CD4-positive, alpha-beta T cell treated with Interleukin-15 for 1 hour (primary cell): ENCODE data around the gene ACTR1A.

ENCODE experiments used
- DNase-seq: peaks from one replicate; pipeline ENCODE4 v3.0.0-alpha.2; 2020

The ACTR1A gene

DNA sequence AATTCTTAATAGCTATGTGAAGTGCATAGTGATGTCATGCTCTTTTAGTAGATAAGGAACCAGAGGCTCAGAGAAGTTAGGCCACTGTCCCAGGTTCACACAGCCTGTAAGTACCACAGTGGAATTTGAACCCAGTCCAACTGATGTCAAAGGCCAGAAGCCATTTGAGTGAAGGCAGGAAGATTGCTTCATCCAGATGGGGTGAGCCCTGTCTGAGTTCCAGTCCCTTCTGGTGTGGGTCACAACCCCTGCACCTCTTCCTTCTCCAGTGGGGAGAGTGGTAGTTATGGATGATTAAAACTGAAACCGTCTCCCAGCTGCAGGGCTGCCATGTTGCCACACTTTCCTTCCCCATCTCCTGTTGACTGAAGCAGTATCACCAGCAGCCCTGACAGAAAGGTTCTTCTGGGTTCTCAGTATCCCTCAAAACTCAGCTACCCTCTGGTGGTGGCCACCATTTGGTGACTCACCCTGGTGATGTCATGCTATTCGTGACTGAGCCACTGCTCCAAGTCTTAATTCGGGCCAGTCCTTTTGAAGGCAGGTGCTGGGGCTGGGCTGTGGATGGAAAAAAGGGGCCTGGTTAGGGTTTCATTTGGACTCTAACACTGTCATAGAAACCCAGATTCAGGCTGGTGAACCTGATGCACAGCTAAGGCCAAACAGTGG is 49.7 kb downstream of the ACTR1A start:
- peak; percentile 76 for DNase-seq

DNA sequence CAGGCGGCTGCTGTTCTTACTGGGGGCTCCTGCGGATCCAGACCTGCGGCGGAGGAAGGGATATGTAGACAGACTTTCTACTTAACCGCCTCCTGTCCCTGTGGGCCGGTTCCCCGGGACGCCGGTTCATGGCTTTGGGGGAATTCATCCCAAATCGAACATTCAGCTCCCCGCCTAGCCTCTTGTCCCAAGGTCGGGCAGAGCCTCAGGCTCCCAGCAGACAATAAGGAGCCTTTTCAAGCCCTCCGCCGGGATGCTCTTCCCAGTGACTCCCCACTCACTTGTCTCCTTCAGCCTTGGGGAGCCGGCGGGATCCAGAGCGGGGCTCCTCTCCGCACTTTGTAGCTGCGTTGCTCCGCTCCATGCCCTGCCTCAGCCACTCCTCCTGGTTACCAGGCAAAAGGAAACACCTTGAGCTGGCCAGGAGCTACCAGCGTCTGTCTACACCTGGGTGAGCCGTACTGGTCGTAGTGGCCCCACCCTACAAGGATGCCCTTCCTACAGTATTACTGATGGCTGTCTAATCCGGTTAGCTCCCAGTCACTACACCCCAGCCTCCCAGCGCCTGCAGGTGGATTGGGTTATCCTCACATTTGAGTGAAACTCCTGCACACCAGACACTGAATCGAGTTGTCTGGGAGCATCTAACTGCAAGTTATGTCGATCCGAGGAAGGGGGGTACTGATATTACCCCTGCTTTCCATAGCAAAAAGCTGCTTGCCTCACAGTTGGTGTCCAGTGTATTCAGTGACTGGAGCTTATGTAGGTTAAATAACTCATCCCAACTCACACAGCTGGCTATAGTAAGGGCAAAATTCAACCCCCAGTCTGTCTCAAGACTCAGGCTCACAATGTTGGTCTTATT is 51.2 kb downstream of the ACTR1A start, which contains the start of gene C10orf95:
Gene C10orf95, minus strand, starts transcription at position 439 of the 865 bp plus-strand sequence. CDS start 450 bp downstream, outside the sequence.
- no peak for DNase-seq

DNA sequence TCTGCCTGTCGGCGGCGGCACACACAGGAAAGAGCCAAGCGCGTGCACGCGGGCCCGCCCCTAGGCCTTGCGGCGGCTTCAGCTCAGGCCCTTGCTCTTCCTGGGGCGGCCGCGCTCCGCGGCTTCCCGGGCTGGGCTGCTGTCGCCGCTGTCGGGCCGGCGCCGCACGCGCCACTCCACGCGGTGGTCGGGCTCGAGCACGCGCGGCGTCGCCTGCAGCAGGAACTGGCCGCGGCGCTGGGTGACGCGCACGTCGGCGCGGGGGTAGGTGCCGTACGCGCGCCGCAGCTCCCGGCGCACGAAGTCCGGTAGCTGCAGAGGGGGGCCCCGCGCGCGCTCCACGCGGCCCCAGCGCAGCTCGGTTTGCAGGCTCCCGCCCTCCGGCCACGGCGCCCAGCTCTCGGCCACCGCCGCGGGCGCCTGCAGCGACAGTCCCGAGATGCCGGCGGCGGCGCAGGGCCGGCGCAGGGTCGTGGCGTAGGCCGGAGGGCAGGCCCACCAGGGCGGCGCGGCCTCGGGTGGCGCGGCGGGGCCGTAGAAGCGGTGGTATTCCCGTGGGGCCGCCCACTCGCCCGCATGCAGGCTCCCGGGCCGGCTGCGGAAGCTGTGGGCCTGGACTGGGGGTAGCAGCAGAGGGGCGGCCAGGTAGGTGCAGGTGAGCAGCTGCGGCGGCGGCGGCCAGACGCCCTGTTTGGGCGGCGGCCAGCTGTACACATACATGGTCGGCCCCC is 52.0 kb downstream of the ACTR1A start:
- peak; percentile 94 for DNase-seq

DNA sequence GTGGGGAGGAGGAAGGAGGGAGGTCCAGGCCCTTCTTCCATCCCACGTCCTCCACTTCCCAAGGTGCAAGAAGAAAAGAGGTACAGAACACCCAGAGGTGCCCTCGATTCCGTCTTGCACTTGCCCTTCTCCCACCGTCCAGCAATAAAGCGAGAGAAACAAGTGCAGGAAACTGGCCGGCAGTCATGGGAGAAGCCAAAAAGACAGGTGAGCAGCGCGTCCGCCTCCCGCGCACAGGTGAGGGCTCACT is 52.5 kb downstream of the ACTR1A start:
- no peak for DNase-seq

DNA sequence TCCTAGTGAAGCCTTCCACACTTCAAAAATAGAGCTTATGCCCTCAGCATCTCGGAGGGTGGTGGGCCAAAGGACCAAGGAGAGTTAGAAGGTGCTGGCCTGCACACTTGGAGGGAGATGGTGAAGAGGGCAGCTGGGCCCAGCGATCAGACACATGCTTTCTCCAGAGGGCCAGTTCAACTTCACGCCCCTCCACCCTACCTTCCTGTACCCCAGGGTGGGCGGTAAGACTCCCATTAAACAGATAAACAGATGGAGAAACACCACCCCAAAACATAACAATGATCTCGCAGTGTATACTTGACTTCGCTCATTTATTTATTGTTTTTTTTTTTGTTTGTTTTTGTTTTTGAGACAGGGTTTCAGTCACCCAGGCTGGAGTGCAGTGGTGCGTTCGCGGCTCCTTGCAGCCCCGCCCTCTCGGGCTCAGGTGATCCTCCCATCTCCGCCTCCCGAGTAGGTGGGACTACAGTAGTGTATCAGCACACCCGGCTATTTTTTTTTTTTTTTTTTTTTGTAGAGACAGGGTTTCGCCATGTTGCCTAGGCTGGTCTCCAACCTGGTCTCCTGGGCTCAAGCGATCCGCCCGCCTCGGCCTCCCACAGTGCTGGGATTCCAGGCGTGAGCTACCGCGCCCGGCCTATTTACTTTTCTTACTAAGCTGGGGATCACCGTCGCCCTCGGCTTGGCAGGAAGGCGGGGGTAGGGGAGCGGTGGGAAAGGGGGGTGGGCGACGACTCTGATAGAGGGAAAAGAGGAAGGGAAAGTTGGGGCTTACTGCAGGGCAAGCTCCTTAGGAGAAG is 53.0 kb downstream of the ACTR1A start:
- DNase-seq: peak; percentile 91

DNA sequence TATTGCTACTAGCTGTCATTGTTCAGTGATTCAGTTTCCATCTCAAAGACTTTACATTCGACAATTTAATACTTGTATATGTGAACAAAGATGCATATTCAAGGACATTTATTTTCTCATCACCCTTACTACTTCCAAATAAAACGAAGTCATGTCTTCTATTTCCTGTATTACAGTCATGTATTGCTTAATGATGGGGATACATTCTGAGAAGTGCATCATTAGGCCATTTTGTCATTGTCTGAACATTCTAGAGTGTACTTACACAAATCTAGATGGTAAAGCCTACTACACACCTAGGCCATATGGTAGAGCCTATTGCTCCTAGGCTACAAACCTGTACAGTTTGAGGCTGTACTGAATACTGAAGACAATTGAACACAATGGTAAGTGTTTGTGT is 57.7 kb downstream of the ACTR1A start:
- DNase-seq: no peak

DNA sequence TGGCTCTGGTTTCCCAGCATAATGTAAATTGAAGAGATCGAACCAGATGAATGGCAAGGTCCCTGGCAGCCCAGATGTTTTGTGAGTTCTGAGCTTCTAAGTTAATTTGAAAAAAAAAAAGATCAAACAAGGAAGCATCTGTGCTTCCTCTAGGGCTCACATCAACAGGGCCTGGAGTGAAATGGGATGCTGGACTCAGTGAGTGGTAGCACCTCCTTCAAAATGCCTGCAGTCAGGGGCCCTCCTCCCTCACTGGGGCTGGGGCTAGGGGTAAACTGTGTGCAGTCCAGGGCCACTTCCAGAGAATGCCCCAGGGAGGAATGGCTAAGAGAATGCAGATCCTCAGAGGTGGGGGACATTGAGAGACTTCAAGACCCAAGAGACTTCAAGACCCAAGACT is 64.1 kb downstream of the ACTR1A start:
- no peak for DNase-seq

DNA sequence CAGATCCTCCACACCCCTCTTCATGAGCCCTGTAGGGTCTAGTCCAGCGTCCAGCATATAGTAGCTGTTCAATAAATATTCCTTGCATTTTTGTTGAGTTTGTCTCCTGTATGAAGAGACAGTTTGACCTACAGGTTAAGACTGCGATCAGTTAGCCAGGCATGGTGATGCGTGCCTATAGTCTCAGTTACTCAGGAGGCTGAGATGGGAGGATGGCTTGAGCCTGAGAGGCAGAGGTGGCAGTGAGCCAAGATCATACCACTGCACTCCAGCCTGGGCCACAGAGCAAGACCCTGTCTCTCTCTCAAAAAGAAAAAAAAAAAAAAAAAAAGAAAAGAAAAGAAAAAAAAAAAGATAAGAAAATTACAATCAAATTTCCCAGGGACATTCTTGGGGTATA is 65.0 kb downstream of the ACTR1A start:
- no peak for DNase-seq

DNA sequence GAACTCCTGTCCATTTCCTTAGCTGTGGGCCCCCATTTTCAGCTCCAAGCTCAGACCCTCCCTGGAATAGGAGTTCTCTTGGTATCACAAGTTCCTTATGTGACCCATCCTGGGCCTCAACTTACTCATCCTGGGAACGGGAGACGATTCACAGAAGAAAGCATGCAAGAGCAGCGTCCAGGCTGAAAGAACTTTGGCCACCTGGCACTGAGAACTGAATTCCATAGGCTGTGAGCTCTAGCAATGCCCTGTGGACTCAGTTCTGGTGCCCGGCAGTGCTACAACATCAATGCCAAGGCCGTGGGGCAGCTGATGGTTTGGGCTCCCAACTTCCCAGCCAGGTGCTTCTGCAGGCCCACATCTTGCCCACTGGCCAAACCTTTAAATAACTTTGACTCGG is 66.2 kb downstream of the ACTR1A start:
- no peak for DNase-seq

DNA sequence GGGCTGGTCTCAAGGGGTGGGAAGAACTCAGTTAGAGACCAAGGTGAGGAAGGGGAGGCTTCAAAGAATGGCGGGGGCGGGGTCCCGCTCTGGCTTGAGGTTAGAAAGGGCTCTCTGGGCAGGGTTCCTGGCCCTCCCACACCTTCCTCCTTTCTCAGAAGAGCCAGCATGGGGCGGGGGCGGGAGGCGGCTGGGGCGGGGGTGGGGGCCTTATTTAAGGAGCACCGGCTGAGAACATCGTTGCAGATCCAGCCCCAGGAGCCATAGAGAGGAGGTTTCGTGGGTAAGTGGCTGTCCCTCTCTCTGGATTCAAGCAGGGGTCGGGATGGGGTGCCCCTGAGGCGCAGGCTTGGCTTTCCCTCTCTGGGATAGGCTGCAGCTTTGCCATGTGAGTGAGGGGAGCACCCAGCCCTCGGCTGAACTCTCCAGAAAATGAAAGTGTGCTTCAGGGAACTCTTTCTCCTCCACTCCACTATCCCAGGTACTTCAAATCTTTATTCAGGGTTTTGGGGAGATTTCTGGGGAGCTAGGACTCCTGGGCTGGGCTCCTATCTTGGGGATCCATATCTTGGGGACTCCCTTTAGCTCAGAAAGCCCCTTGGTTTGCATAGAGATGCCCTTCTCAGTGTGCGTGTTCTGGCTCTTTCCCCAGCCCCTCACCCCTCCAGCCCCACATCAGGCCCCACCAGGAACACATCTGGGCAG is 66.8 kb downstream of the ACTR1A start:
- no peak for DNase-seq

DNA sequence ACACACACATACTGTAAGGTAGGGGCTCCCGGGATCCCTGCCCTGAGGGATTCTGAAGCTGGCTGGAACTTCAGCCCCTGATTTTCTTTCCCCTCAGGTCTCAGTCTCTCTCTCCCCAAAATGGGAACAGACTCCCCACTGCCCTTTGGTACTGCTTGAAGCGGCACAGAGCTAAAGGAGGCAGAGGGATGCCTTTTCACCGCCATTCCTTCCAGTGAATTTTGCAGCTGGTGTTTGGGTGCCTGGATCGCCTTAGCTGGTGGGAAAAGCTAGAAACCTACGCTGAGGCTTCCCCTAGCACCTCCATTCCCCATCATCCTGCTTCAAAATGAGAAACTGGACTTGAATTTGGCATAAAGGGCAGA is 67.4 kb downstream of the ACTR1A start:
- DNase-seq: no peak

DNA sequence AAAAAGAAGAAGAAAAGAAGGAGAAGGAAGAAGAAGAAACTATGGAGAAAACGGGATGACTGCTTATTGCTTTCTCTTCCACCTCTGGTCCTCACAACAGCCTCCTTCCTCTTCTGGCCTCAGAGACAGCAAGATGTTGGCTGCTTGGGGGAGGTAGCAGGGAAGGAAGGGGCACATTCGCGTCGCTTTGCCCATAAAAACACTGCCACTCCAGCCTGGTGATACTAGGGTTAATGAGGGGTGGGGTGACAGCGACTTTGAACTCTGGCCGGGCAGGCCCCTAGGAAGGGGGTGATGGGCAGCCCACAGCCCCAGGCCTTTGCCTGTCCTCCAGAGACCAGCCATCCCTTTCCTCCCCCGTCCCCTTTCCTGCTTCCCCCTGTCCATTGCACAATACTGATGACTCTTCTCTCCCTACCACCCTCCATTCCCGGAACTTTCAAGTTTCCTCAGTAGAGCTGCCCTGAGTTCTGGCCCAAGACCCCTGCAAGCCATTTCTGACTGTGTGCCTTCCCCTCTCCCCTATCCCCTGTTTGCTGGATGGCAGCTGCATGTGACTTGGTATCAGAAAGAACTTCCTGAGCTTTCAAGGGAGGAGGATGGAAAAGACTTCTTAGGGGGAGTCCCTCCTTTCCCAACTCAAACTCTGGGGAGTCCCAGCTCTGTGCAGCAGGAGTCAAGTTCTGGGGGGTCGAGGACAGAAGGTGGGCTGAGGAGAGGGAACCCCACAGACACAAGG is 67.9 kb downstream of the ACTR1A start:
- DNase-seq: no peak

DNA sequence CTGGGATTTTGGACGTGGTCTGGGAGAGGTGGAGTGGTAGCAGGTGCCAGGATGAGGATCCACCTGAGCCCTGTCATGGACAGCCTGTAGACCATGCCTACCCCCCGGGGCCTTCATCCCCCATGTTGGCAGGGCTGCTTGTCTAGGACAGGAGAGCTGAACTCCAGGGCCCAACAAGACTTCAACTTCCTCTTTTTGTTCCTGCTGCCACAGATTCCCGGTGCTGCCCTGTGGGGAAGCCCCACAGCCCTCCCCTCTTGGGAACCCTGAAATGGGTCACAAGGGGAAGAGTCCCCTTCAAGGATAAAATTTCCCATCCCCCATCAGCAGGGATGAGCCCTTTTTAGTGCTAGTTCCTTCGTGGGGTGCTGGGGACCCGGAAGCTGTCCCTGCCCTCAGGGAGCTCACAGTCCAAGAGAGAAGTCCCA is 68.9 kb downstream of the ACTR1A start:
- DNase-seq: peak; percentile 37

DNA sequence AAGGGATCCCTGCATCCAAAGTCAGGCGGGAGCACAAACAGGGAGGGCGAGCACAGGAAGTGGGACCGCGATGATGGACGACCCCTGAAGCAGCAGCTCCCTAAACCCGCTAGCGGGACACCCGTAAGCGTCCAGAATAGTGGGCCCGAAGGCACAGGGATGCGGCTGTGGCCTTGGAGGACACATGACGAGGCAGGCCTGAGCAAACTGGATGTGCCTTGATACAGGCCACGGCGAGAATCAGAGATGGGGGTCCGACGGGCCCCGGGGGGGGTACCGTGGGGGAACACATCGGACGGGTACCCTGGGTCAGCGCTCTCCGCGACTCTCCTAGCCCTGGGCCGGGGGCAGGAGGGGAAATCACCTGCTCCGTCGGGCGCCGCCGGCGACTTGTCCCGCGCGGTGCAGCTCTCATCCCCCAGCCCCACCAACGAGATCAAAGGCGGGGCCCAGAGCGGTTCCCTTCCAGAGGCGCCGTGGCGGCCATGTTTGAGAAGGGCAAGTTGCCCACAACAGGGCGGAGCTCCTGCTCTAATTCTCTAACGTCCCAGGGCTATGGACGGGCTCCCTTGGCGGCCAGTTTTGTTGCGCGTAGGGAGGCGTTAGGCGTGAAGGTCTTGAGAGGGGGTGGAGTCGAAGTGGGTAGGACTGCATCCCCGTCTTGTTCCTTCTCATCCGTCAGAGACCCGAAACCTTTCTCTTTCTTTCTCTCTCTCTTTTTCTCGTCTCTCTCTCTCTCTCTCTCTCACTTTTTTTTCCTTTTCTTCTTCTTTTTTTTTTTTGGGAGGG is 70.2 kb downstream of the ACTR1A start, which contains the start of gene CUEDC2:
Gene CUEDC2, minus strand, starts transcription at position 413 of the 789 bp plus-strand sequence. CDS start 7,386 bp downstream, outside the sequence.
- DNase-seq: peak; percentile 93

DNA sequence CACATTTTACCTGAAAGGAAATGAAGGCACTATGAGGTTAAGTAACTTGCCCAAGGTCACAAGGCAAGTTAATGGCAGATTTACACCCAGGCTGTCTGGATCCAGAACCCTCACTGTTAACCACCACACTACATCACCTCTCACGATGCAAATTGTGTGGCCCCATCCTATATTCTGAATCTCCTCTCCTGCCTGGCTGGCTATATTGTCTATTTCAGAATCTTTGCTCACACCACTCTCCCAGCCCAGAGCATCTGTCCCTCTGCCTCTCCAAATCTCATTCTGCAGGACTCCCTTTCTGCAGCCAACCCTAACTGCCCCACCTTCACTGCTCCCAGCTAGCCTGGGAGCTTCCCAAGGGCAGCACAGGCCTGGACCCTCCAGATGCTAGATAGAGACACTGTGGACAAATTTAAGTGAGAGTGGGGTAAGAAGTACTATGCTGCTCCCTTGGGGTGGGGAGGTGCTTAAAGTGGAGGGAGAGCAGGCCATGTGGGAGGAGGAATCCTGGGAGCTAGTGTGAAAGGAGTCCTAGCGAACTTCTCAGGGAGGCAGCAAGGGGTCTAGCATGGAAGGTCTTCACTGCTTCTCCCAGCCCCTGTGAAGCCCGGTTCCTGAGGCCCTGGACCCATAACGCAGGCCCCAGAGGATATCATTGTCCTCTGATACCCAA is 70.9 kb downstream of the ACTR1A start:
- DNase-seq: no peak

DNA sequence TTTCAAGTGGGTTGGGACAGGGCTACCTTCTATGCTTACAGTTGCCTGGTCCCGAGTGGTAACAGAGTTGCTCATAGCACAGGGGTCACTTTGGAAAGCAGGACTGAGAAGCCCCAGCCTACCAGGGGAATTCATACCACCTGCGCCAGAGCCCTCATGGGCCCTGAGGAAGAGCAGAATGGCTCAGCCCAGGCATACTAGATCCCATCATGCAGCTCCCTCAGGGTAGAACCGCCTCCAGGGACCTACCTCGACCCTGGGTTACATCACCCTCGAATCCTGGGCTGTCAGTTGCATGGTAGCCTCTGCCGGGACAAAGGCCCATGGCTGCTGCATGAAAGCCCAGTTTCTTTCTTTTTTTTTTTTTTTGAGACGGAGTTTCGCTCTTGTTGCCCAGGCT is 73.0 kb downstream of the ACTR1A start:
- DNase-seq: no peak
